SU-DHL-6 (cell line): Measurements from ENCODE around the gene TMEM140.
"Not testable (repeated sequence)": the region's sequence is repeated elsewhere in the genome, so short reads cannot be mapped to it uniquely, and the experiment has no call there.

Experiments used
- H2AFZ ChIP-seq: fragments of 200-600 bp; sonication (generic); 2 replicates; pipeline ENCODE4 v1.6.1; 2014; ENCODE audit warnings: low read depth, mild to moderate bottlenecking, moderate library complexity, mixed read lengths, antibody characterized with exemption, low read length; ENCODE audit not compliant: severe bottlenecking
- H3F3A ChIP-seq: fragments of 200-600 bp; shearing (Covaris generic); 2 replicates; pipeline ENCODE4 v1.6.0; 2016; ENCODE audit warnings: antibody characterized with exemption, mild to moderate bottlenecking; ENCODE audit not compliant: insufficient read depth
- H3K27ac ChIP-seq: fragments of 200-600 bp; sonication (generic); 2 replicates; pipeline ENCODE4 v1.5.1; 2016; ENCODE audit warnings: low read depth, mild to moderate bottlenecking, low read length, moderate library complexity, mixed read lengths
- H3K27me3 ChIP-seq: fragments of 200-600 bp; sonication (generic), shearing (Covaris generic); 2 replicates; pipeline ENCODE4 v1.6.0; 2014; ENCODE audit warnings: mild to moderate bottlenecking, low read length
- H3K36me3 ChIP-seq: fragments of 200-600 bp; sonication (generic); 2 replicates; pipeline ENCODE4 v1.6.1; 2014; ENCODE audit warnings: mild to moderate bottlenecking, low read length, mixed read lengths
- H3K4me2 ChIP-seq: fragments of 300-600, 200-600 bp; shearing (Covaris generic), sonication (generic); 2 replicates; pipeline ENCODE4 v1.6.0; 2014; ENCODE audit warnings: low read length, low read depth, mild to moderate bottlenecking; ENCODE audit not compliant: poor library complexity, severe bottlenecking
- H3K4me3 ChIP-seq: fragments of 200-600 bp; sonication (generic); 2 replicates; pipeline ENCODE4 v1.5.1; 2014; ENCODE audit warnings: antibody characterized with exemption, low read length, mild to moderate bottlenecking, mixed read lengths; ENCODE audit not compliant: insufficient read depth, poor library complexity, severe bottlenecking
- H3K79me2 ChIP-seq: fragments of 200-600 bp; sonication (generic); 2 replicates; pipeline ENCODE4 v1.6.1; 2014; ENCODE audit warnings: mild to moderate bottlenecking, low read length, moderate library complexity; ENCODE audit not compliant: insufficient read depth
- H3K9ac ChIP-seq: fragments of 200-600 bp; sonication (generic); 2 replicates; pipeline ENCODE4 v1.7.0; 2014; ENCODE audit warnings: mild to moderate bottlenecking, low read length
- H3K9me2 ChIP-seq: fragments of 200-600 bp; sonication (generic); replicated peaks from 2 replicates; pipeline ENCODE4 v1.6.1; 2014; ENCODE audit warnings: low read length; ENCODE audit not compliant: insufficient read depth
- H3K9me3 ChIP-seq: fragments of 200-600 bp; sonication (generic); 2 replicates; pipeline ENCODE4 v1.6.1; 2014; ENCODE audit warnings: low read length, mixed read lengths; ENCODE audit not compliant: insufficient read depth
- H4K20me1 ChIP-seq: fragments of 200-600 bp; sonication (generic); 2 replicates; pipeline ENCODE4 v1.6.1; 2014; ENCODE audit warnings: low read depth, mild to moderate bottlenecking, antibody characterized with exemption, low read length, moderate library complexity, mixed read lengths
- CTCF ChIP-seq: fragments of 200-600 bp; sonication (generic); IDR thresholded peaks from one replicate; pipeline ENCODE4 v1.5.1; 2017; ENCODE audit warnings: antibody characterized with exemption, mild to moderate bottlenecking, low read length, moderate library complexity; ENCODE audit not compliant: insufficient read depth, poor library complexity, severe bottlenecking
- EZH2phosphoT487 ChIP-seq: fragments of 200-600 bp; sonication (generic), shearing (Covaris generic); conservative IDR thresholded peaks from 2 replicates; pipeline ENCODE4 v1.6.1; 2018; ENCODE audit warnings: mild to moderate bottlenecking, antibody characterized with exemption, low read length, moderate library complexity, mixed read lengths

The TMEM140 gene

DNA sequence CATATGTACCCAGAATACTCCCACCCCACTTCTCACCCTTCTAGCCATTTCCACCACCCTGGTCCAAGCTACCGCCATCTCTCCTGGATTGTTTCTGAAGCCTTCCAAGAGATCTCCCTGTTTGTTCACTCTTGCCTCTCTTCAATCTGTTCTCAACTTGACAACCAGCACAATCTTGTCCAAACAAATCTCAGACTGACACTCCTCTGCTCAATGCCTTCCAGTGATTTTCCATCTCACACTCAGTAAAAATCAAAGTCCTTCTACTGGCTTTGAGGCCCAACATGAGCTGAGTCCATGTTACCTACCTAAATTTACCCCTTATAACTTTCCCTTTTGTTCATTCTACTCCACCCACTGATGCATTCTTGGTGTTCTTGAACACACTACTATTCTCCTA, 33.2 kb upstream of the TMEM140 start:
- no peak overlapping the region for H3K9ac ChIP-seq
- no peak overlapping the region for H3K27ac ChIP-seq
- H2AFZ ChIP-seq, result no peak overlapping the region
- H3K27me3 ChIP-seq, result no peaks in the 10 kb centered on the region
- no peaks in the 10 kb centered on the region for H3K9me3 ChIP-seq
- no peaks in the 10 kb centered on the region for H3K79me2 ChIP-seq
- H3K9me2 ChIP-seq, result no peaks in the 10 kb centered on the region
- H3K4me2 ChIP-seq, result no peak overlapping the region
- H3F3A ChIP-seq, result no peaks in the 10 kb centered on the region
- H3K36me3 ChIP-seq, result no peaks in the 10 kb centered on the region
- no peaks in the 10 kb centered on the region for H4K20me1 ChIP-seq
- H3K4me3 ChIP-seq, result no peak overlapping the region
- no peak for TF ChIP-seq CTCF
- no peak for TF ChIP-seq EZH2phosphoT487

DNA sequence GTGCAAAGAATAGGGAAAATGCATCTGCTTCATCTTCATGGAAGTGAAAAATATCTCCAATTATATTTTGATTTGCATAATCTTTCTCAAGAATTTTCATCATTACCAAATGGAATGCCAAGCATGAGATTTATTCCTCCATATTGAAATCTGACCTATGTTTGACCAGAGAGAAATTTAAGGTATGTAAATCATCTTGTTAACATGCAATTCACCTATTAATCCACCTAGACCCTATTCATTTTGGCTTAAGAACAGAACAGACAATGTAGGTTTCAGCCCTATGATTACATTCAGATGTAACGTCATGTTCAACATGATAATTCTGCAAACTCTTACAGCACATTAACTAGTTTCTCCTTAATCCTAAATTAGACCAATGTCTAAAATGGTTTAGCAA, 30.8 kb upstream of the TMEM140 start:
- H3K79me2 ChIP-seq, result no peaks in the 10 kb centered on the region
- no peak overlapping the region for H3K9ac ChIP-seq
- no peaks in the 10 kb centered on the region for H3K36me3 ChIP-seq
- no peaks in the 10 kb centered on the region for H3K9me2 ChIP-seq
- no peaks in the 10 kb centered on the region for H3K9me3 ChIP-seq
- no peak overlapping the region for H3K27ac ChIP-seq
- H2AFZ ChIP-seq, result no peak overlapping the region
- H3F3A ChIP-seq, result no peaks in the 10 kb centered on the region
- no peak for TF ChIP-seq CTCF
- no peak for TF ChIP-seq EZH2phosphoT487
- no peaks in the 10 kb centered on the region for H3K27me3 ChIP-seq
- H4K20me1 ChIP-seq, result no peaks in the 10 kb centered on the region
- H3K4me3 ChIP-seq, result no peak overlapping the region
- H3K4me2 ChIP-seq, result no peak overlapping the region

DNA sequence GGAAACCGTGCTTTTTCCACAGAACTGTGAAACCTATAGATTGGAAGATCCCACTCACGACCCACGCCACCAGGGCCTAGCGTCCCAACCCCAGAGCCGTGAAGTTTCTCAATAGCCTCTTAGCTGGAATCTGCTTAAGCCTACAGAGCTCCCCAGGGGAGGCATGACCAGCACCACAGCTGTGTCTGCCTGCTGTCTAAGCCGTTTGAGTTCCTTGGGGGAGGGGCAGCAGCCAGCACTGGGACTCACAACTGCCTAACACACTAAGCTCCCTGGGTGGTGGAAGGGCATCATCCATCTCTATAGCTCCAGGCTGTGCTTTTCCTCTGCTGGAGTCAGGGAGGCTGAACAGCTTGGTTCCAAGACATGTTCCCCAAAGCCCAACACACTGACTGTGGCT, 26.0 kb upstream of the TMEM140 start:
- H2AFZ ChIP-seq, result no peak overlapping the region
- no peak overlapping the region for H3K27ac ChIP-seq
- no peak for TF ChIP-seq EZH2phosphoT487
- no peak for TF ChIP-seq CTCF
- no peaks in the 10 kb centered on the region for H3K9me2 ChIP-seq
- no peaks in the 10 kb centered on the region for H3K9me3 ChIP-seq
- no peaks in the 10 kb centered on the region for H4K20me1 ChIP-seq
- no peaks in the 10 kb centered on the region for H3F3A ChIP-seq
- no peaks in the 10 kb centered on the region for H3K79me2 ChIP-seq
- no peak overlapping the region for H3K4me3 ChIP-seq
- no peak overlapping the region for H3K9ac ChIP-seq
- H3K27me3 ChIP-seq, result no peaks in the 10 kb centered on the region
- no peak overlapping the region for H3K4me2 ChIP-seq
- no peaks in the 10 kb centered on the region for H3K36me3 ChIP-seq

DNA sequence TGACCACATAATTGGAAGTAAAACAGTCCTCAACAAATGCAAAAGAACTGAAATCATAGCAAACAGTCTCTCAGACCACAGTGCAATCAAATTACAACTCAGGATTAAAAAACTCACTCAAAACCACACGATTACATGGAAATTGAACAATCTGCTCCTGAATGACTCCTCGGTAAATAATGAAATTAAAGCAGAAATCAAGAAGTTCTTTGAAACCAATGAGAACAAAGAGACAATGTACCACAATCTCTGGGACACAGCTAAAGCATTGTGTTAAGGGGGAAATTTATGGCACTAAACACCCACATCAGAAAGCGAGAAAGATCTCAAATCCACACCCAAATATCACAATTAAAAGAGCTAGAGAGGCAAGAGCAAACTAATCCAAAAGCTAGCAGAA, 23.2 kb upstream of the TMEM140 start:
- H2AFZ ChIP-seq, H3K27ac ChIP-seq, H3K9me3 ChIP-seq, H3K27me3 ChIP-seq, H3K9ac ChIP-seq, H4K20me1 ChIP-seq, H3K4me2 ChIP-seq, H3K36me3 ChIP-seq, H3F3A ChIP-seq, H3K79me2 ChIP-seq, H3K4me3 ChIP-seq, H3K9me2 ChIP-seq: not testable (repeated sequence)
